Testis (tissue), 3 donors: Measurements from ENCODE around the gene GLTPD2. TPM values are rescaled to one million over a fixed set of nuclear protein-coding genes. Genes with fewer than 3 reads are reported as not detected.

Experiments used
- DNase-seq: peaks from one replicate; pipeline ENCODE4 v3.0.0-alpha.2; 2019
- H3K27ac ChIP-seq, 2 donors: fragments of 200-600 bp; sonication (generic); one replicate each; pipeline ENCODE4 v1.5.1; 2019
- H3K27me3 ChIP-seq: fragments of 200-600 bp; sonication (generic); one replicate; pipeline ENCODE4 v1.5.1; 2019
- H3K36me3 ChIP-seq: fragments of 200-600 bp; sonication (generic); one replicate; pipeline ENCODE4 v1.5.1; 2017; ENCODE audit warnings: low read depth; ENCODE audit errors: missing control alignments
- H3K4me1 ChIP-seq: fragments of 200-600 bp; sonication (generic); one replicate; pipeline ENCODE4 v1.5.1; 2019
- H3K4me3 ChIP-seq, 2 donors: fragments of 200-600 bp; sonication (generic); one replicate each; pipeline ENCODE4 v1.5.1; 2017 to 2019
- H3K9me3 ChIP-seq: fragments of 200-600 bp; sonication (generic); one replicate; pipeline ENCODE4 v1.5.1; 2017
- POLR2A ChIP-seq: fragments of 450-650 bp; IDR thresholded peaks from one replicate; pipeline ENCODE4 v1.6.1; 2017; ENCODE audit warnings: antibody characterized with exemption, mild to moderate bottlenecking, moderate library complexity
- WGBS, 2 donors: methylation state at CpG; one replicate each; pipeline ENCODE4 v1.1.5; 2018; 5-methylcytosine and 5-hydroxymethylcytosine counted together
- intact Hi-C: fragments of 100-400 bp; cut with DNase I; formaldehyde crosslinking; loops from one replicate; pipeline ENCODE4 v1.15.1; 2023; ENCODE audit warnings: low total_unique reads
- polyA plus RNA-seq: library from polyadenylated mRNA; stranded (reverse); fragments of 350-450 nt; fragmentation: Illumina TruSeq; extraction: RNeasy Lipid Tissue Mini Kit (QIAGEN cat#74804); gene quantifications from one replicate; pipeline ENCODE4 v1.2.3, GENCODE V29; 2014; ENCODE audit warnings: low read depth, low replicate concordance; ENCODE audit not compliant: insufficient read depth
- total RNA-seq, 2 donors: library from RNA; depleted of rRNA; stranded (reverse); fragments of >200 nt; gene quantifications; one replicate each; pipeline ENCODE4 v1.2.3, GENCODE V29; 2016
- TF ChIP-seq, protein P1 (sequence below), 3 experiments: fragments of 450-650 bp in 2 of 3; fragments of 200-600 bp in 1 of 3; sonication (generic) in 1 of 3; IDR thresholded peaks; one replicate each; pipeline ENCODE4 v1.5.1; 2016 to 2019; ENCODE audit warnings: antibody characterized with exemption in 3 of 3, mild to moderate bottlenecking in 2 of 3, moderate library complexity in 1 of 3

GLTPD2 gene
- total and polyA plus RNA-seq, 3 donors from 2014 or later = not detected

DNA sequence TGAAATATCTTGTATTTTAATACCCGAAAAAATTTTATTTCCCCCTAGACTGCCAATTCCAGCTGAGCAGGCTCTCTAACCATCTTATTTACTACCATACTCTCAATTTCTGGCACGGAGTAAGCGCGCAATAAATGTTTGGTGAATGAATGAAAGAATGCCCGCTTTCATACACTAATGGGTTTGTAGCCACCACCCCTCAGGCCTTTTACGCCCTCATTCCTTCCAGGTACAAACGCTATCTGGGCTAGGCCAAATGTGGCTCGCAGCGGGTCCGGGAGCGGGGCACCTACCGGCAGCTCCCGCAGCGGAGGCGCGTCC, 17.7 kb downstream of the GLTPD2 start:
- H3K4me1 ChIP-seq = peaks cover 7% of the 10 kb centered on the region
- no peak for DNase-seq
- intact Hi-C loops = no loop called here
- H3K4me3 ChIP-seq = peak overlapping the region; percentile 39 to 74
- peak overlapping the region in 1 of 2 donors; percentile 66 for H3K27ac ChIP-seq
- no peaks in the 10 kb centered on the region for H3K9me3 ChIP-seq
- no peaks in the 10 kb centered on the region for H3K36me3 ChIP-seq
- TF ChIP-seq POLR2A = no peak
- TF ChIP-seq, protein P1, sequence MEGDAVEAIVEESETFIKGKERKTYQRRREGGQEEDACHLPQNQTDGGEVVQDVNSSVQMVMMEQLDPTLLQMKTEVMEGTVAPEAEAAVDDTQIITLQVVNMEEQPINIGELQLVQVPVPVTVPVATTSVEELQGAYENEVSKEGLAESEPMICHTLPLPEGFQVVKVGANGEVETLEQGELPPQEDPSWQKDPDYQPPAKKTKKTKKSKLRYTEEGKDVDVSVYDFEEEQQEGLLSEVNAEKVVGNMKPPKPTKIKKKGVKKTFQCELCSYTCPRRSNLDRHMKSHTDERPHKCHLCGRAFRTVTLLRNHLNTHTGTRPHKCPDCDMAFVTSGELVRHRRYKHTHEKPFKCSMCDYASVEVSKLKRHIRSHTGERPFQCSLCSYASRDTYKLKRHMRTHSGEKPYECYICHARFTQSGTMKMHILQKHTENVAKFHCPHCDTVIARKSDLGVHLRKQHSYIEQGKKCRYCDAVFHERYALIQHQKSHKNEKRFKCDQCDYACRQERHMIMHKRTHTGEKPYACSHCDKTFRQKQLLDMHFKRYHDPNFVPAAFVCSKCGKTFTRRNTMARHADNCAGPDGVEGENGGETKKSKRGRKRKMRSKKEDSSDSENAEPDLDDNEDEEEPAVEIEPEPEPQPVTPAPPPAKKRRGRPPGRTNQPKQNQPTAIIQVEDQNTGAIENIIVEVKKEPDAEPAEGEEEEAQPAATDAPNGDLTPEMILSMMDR (IDR thresholded peaks at IDR 0.05) = no peak
- H3K27me3 ChIP-seq = no peaks in the 10 kb centered on the region
- 2 to 5% methylated on average over 16 of the region's 16 CpGs for WGBS, 2 donors

DNA sequence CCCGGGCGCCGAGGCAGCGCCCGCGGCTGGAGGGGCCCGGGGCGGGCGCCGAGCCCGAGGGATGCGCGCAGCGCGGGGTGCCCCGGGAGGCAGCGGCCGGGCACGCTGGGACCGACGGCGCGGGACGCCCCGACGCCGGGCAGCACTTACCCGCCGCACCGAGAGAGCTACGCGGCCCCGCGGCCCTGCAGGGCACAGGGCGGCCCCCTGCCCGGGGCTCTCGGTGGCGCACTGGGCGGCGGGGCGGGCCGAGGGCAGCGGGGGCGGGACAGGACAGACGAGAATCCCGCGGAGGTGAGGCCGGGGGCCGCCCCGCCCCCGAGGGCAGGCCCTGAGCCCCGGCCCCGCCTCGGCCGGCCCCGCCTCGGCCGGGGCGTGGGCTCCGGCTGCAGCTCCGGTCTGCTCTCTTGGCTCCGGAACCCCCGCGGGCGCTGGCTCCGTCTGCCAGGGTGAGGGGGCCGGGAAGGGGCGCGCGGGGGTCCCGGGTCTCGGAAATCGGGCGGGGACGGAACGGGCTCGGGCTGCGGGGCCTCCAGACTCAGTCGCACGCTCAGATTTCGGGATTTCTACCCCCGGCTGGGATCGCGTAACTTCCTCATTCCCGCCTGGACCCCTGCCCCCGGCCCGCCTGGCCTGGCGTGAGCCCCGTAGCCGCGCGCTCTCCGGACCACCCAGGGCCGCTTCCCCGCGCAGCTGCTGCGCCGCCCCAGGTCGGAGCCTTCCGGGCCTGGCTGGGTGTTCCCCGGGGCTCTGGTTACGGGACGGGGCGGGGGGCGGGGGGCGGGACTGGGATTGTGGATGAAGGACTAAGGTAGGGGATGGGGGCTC, 18.2 kb downstream of the GLTPD2 start, which contains the start of gene PLD2:
Gene PLD2, plus strand, starts transcription at position 376 of the 828 bp plus-strand sequence. CDS start 621 bp downstream, outside the sequence.
- Histone ChIP-seq H3K27me3 (no peaks in the 10 kb centered on the region), H3K4me1 (peaks cover 7% of the 10 kb centered on the region), H3K9me3 (no peaks in the 10 kb centered on the region), H3K36me3 (no peaks in the 10 kb centered on the region), H3K27ac (peak within 1 kb of the TSS; percentile 66 to 70), H3K4me3 (peak within 1 kb of the TSS; percentile 74 to 87)
- DNase-seq = peak; percentile 90
- whole genome bisulfite sequencing, 2 donors = 0 to 1% methylated on average over 11 to 84 of the region's 106 CpGs
- TF ChIP-seq POLR2A = no peak
- TF ChIP-seq, protein P1 (IDR thresholded peaks at IDR 0.05) = no peak
- intact Hi-C loops = no loop called here

DNA sequence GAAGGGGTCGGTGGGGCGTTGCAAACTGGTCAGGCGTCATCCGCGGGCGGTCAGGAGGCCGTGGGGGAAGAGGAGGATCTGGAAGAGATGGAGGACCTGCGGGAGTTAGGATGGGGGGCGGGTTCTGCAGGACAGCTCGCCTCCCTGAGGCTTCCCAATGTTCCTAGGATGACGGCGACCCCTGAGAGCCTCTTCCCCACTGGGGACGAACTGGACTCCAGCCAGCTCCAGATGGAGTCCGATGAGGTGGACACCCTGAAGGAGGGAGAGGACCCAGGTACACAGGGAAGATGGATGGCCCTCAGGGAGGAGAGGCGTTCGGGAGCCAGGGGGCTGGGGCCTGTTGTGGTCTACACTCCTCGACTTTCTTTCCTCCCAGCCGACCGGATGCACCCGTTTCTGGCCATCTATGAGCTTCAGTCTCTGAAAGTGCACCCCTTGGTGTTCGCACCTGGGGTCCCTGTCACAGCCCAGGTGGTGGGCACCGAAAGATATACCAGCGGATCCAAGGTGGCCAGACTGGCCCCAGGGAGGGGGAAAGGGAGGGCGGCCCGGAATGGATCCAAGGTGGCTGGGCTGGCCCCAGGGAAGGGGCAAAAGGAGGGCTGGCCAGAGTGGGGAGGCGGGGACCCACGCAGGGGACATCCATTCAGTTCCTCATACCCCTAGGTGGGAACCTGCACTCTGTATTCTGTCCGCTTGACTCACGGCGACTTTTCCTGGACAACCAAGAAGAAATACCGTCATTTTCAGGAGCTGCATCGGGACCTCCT, 19.0 kb downstream of the GLTPD2 start:
- DNase-seq = no peak
- TF ChIP-seq, protein P1 (IDR thresholded peaks at IDR 0.05) = no peak
- no peak for TF ChIP-seq POLR2A
- Histone ChIP-seq H3K36me3 (no peaks in the 10 kb centered on the region), H3K27ac (peak overlapping the region; percentile 66 to 70), H3K4me3 (peak overlapping the region; percentile 74 to 87), H3K4me1 (peaks cover 7% of the 10 kb centered on the region), H3K9me3 (no peaks in the 10 kb centered on the region), H3K27me3 (no peaks in the 10 kb centered on the region)
- 22 to 27% methylated on average over 23 to 31 of the region's 32 CpGs for WGBS, 2 donors
- intact Hi-C loops = no loop called here

DNA sequence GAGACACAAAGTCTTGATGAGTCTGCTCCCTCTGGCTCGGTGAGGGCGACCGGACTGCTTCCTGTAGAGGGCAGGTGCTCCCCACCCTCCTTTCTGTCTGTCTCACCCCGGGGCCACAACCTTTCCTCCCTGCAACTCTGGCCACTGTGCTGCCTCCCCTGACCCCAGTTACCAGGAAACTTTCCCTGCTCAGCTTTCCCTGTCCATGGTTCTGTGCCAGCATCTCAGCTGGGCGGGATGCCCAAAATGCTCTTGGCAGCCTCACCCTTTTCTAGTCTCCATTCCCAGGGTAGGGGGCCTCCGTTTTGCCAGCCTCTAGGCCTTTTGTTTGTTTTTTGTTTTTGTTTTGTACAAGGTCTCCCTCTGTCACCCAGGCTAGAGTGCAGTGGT, 19.6 kb downstream of the GLTPD2 start:
- H3K4me3 ChIP-seq = no peak overlapping the region
- no peak overlapping the region for H3K27ac ChIP-seq
- 45 to 62% methylated on average over 6 of the region's 6 CpGs for WGBS, 2 donors
- intact Hi-C loops = no loop called here
- peak; percentile 61 for DNase-seq
- H3K9me3 ChIP-seq = no peaks in the 10 kb centered on the region
- H3K27me3 ChIP-seq = no peaks in the 10 kb centered on the region
- H3K4me1 ChIP-seq = peaks cover 7% of the 10 kb centered on the region
- no peak for TF ChIP-seq POLR2A
- TF ChIP-seq, protein P1 (IDR thresholded peaks at IDR 0.05) = no peak
- no peaks in the 10 kb centered on the region for H3K36me3 ChIP-seq
